SK-N-MC (cell line): ENCODE results near the gene GFY.
A peak's percentile ranks its signal among the peaks of the same experiment; 100 is the strongest.

Source experiments
- DNase-seq: peaks from one replicate; pipeline ENCODE4 v3.0.0-alpha.2; 2011; ENCODE audit warnings: low read depth, low spot score
- H3K27ac ChIP-seq: fragments of 200-600 bp; sonication (generic); 2 replicates; pipeline ENCODE4 v1.5.1; 2016; ENCODE audit warnings: mixed run types
- H3K36me3 ChIP-seq: fragments of 200-600 bp; sonication (generic); 2 replicates; pipeline ENCODE4 v1.6.1; 2017; ENCODE audit warnings: antibody characterized with exemption, low read length, mixed read lengths; ENCODE audit not compliant: insufficient read depth
- H3K4me3 ChIP-seq: fragments of 200-600 bp; sonication (generic); 2 replicates; pipeline ENCODE4 v1.5.1; 2016
- H3K9ac ChIP-seq: fragments of 200-600 bp; sonication (generic); 2 replicates; pipeline ENCODE4 v1.8.0; 2017; ENCODE audit warnings: mixed run types, mixed read lengths; ENCODE audit not compliant: insufficient read length
- H3K9me3 ChIP-seq: fragments of 200-600 bp; sonication (generic); 2 replicates; pipeline ENCODE4 v1.6.1; 2017; ENCODE audit warnings: low read depth, mild to moderate bottlenecking, antibody characterized with exemption, low read length, moderate library complexity, mixed read lengths
- EZH2 ChIP-seq: fragments of 200-600 bp; sonication (generic); IDR thresholded peaks from one replicate; pipeline ENCODE4 v1.6.1; 2017; ENCODE audit warnings: antibody characterized with exemption
- FOXP2 ChIP-seq: optimal IDR thresholded peaks from 2 replicates; pipeline ENCODE3; 2011; ENCODE audit warnings: mild to moderate bottlenecking, moderate library complexity; ENCODE audit not compliant: insufficient read depth; ENCODE audit errors: extremely low read length, control extremely low read depth
- POLR2AphosphoS5 ChIP-seq: IDR thresholded peaks from 2 replicates; pipeline ENCODE4 v1.6.1; 2012; ENCODE audit warnings: mild to moderate bottlenecking, low read depth, low read length, borderline replicate concordance

GFY gene

DNA sequence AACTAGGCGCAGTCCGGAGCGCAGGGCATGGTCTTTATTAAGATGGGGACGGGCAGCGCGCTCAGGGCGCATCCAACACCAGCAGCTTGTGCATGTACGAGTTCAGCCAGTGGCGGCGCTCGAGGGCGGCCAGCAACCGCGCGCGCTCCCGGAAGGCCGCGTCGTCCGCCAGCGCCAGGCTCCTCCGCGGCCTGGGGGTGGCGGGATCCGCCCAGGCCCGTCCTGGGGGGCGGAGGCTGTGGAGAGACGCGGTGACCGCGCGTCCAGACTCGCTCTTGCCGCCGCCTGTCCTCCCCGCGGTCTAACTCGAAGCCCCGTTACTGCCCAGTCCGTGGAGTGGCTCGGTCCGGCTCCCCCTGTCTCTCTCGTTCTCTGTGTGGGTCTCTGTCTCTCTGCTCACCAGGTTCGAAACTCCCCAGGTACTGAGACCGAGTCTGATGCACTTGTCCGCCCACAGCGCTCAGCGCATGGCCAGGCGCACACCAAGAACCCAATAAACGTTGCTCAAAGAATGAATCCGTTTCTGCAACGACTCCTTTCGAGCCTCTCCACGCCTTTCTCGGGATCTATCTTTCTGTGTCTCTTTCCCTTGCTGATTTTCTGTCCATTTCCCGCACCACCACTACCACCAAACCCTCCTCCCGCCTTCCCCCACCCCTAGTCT, 2.6 kb upstream of the GFY start:
- DNase-seq, result no peak
- no peak overlapping the region for H3K9ac ChIP-seq
- H3K4me3 ChIP-seq, result peak overlapping the region; percentile 49
- H3K9me3 ChIP-seq, result no peaks in the 10 kb centered on the region
- H3K36me3 ChIP-seq, result no peaks in the 10 kb centered on the region
- H3K27ac ChIP-seq, result no peak overlapping the region
- no peak for TF ChIP-seq EZH2
- no peak for TF ChIP-seq POLR2AphosphoS5
- no peak for TF ChIP-seq FOXP2

DNA sequence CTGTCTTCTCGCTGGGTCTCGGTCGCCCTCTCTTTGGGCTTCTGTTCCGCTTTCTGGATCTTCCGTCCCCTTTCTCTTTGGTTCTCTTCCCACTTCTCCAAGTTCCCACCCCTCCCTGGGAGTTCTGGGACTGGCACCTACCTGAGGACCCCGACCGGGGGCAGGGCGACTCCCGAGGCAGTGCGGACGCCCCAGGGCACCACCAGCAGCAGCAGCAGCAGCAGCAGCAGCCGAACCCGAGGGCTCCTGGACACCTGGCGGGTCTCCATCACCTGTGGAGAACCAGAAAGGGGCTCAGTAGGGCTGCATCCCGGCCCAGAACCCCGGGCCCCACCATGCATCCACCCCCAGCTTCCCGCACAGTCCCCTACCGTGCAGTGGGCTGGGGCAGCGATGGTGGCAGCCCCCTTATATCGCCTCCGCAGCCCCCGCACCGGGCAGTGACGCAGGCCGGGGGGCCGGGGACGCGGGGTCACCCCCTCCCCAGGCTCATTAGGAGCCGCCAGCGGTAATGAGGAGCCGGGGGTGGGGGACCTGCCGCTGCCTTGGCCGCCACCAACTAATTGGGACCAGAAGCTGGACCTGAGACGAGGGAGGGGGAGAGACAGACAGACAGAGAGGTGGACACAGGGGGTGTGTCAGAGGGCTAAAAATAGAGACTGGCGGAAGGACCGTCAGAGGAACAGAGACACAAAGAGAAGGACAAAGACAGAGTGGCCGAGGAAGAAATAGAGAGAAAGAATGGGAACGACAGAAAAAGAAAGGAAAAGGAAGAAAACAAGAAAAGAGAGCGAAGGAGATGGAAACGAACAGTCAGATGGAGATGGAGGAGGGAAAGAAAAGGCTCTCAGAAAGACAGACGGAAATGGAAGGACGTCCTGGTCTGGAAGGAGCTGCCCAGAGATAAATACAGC, 1.9 kb upstream of the GFY start, which contains the start of gene PTH2:
TSS of gene PTH2 (minus strand) at position 371 of the 914 bp plus-strand sequence. CDS start at position 269, 102 bp downstream.
- H3K27ac ChIP-seq, result no peak within 1 kb of the TSS
- no peaks in the 10 kb centered on the region for H3K36me3 ChIP-seq
- peak within 1 kb of the TSS; percentile 49 for H3K4me3 ChIP-seq
- TF ChIP-seq POLR2AphosphoS5 (no peak), EZH2 (no peak), FOXP2 (no peak)
- DNase-seq, result no peak
- no peaks in the 10 kb centered on the region for H3K9me3 ChIP-seq
- H3K9ac ChIP-seq, result no peak within 1 kb of the TSS

DNA sequence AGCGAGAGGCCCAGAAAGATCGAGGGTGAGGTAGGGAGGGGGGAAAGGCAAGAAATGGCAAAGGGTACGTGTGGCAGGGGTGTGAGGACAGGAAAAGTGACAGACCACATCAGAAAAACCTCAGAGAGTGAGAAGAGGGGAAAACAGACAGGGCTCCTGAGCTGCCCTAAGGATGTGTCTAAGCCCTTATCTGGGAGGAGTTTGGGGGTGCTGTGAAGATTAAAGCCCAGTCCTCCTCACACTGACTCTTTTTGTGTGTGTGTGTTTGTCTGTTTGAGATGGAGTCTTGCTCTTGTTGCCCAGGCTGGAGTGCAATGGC, 1.2 kb upstream of the GFY start:
- TF ChIP-seq POLR2AphosphoS5 (no peak), EZH2 (no peak), FOXP2 (no peak)
- H3K36me3 ChIP-seq, result no peaks in the 10 kb centered on the region
- no peak for DNase-seq
- H3K4me3 ChIP-seq, result no peak overlapping the region
- no peaks in the 10 kb centered on the region for H3K9me3 ChIP-seq
- H3K27ac ChIP-seq, result no peak overlapping the region
- H3K9ac ChIP-seq, result no peak overlapping the region

DNA sequence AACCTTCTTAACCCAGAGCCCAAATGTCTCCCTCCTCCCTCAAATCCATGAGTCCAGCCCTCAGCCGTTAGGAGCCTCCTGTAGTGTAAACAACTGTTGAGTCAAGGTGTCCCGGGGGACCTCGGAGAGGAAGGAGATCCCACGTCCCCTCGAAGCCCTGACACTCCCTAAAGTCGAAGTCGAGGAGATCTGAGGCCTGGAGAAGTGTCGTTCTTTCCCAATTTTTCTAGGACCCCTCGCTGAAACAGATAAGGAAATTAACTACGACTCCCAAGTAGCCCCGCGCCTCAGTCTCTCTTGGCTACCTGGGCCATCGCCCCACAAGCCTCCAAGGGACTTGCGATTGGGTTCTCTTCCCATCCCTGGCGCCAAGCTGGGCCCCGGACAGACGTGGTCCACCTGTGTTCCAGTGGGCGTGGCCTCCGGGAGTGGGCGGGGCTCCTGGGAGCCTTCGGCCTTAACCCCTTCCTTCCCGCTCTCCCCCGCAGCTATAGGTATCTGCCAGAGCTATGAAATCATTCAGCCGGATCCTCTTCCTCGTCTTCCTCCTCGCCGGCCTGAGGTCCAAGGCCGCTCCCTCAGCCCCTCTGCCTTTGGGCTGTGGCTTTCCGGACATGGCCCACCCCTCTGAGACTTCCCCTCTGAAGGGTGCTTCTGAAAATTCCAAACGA, 869 bp downstream of the GFY start:
- H3K9ac ChIP-seq, result no peak overlapping the region
- DNase-seq, result no peak

DNA sequence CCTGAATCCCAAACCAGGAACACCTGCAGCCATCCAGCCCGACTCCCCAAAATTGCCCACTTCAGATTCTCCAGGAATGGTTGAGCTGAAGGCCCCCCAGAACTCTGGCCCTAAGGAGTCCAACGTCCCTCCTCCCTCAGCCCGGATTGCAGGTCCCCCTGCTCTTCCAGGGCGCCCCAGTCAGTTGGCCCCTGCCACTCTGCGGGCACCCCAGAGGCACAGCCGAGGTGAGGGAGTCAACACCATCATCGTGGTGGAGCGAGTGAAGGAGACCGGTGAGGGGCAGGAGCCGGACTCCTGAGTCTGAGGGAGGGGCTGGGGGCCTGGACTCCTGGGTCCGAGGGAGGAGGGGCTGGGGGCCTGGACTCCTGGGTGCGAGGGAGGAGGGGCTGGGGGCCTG, 2.2 kb downstream of the GFY start:
- no peak for DNase-seq
- TF ChIP-seq EZH2, result no peak
- TF ChIP-seq FOXP2, result no peak
- no peak overlapping the region for H3K9ac ChIP-seq

More for the DNA sequence above, 869 bp downstream of the GFY start:
- H3K9me3 ChIP-seq, result no peaks in the 10 kb centered on the region
- H3K36me3 ChIP-seq, result no peaks in the 10 kb centered on the region
- H3K4me3 ChIP-seq, result no peak overlapping the region
- H3K27ac ChIP-seq, result no peak overlapping the region
- TF ChIP-seq POLR2AphosphoS5, result no peak

DNA sequence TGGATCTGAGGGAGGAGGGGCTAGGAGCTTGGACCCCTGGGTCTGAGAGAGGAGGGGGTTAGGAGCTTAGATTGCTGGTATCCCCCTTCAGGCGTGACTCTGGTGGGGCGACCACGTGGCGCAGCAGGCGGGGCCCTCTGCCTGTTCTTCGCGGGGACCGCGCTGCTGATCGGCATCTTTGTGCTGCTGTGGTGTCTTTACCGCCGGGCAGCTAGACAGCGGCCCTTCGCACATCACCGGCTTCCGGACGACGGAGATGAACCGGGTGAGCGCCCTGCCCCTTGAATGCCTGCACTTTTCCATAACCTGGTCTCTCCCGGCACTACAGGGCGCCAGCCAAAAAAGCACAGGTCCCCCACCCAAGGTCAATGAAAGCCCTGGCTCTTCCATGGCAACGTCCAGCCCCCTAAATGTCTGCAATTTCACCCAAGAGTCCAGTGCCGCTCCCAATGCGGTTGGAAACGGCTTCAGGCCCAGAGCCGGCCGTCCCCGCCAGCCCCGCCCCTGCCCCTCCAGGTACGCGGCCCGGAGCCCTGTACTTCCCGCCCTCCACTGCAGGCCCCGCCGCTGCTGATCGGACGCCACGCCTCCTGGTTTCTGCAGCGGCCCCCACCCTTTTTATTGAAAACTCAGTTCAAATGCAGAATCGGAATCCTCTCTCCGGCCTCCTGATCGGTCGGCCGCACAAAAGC, 2.8 kb downstream of the GFY start:
- H3K4me3 ChIP-seq, result no peak overlapping the region
- no peak for TF ChIP-seq FOXP2
- no peak for TF ChIP-seq POLR2AphosphoS5
- TF ChIP-seq EZH2, result no peak
- no peaks in the 10 kb centered on the region for H3K36me3 ChIP-seq
- H3K9me3 ChIP-seq, result no peaks in the 10 kb centered on the region
- H3K9ac ChIP-seq, result no peak overlapping the region
- DNase-seq, result no peak
- H3K27ac ChIP-seq, result no peak overlapping the region

More for the DNA sequence above, 2.2 kb downstream of the GFY start:
- H3K9me3 ChIP-seq, result no peaks in the 10 kb centered on the region
- H3K36me3 ChIP-seq, result no peaks in the 10 kb centered on the region
- no peak overlapping the region for H3K4me3 ChIP-seq
- H3K27ac ChIP-seq, result no peak overlapping the region

DNA sequence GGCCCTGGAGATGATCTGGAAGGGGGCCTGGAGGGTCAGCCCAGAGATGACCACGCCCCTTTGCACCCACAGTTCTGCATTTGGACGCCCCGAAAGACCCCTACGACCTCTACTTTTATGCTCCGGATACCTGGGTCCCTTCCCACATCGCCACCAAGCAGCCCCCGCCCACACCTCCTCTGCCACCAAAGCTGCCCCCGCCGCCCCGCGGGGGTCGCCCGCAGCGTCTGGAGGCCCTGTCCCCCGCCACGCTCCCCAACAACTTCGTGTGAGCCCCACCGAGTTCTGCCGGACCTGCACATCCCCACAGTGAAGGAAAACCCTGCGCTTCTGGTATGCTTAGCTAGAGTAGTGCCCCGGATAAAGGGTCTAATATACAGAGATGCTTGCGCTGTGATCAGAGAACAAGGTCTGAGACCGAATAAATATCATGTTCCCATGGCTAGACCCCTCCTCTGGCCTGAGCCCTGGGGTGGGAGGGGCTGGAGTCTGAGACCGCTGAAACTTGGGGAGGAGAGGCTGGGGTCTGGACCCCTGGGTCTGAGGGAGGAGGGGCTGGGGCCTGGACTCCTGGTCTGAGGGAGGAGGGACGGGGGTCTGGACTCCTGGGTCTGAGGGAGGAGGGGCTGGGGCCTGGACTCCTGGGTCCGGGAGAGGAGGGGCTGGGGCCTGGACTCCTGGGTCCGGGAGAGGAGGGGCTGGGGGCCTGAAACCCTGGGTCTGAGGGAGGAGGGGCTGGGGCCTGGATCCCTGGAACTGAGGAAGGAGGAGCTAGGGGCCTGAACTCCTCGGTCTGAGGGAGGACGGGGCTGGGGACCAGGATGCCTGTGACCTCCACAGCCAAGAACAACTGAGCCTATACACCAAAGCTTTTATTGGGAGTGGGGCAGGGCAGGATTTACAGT, 3.6 kb downstream of the GFY start:
- Histone ChIP-seq H3K27ac (no peak overlapping the region), H3K9ac (no peak overlapping the region), H3K36me3 (no peaks in the 10 kb centered on the region), H3K9me3 (no peaks in the 10 kb centered on the region), H3K4me3 (no peak overlapping the region)
- no peak for DNase-seq
- TF ChIP-seq FOXP2 (no peak), POLR2AphosphoS5 (no peak), EZH2 (no peak)
